SK-N-SH (cell line): Measurements from ENCODE around the gene YAF2. TPM values are rescaled to one million over a fixed set of nuclear protein-coding genes. Genes with fewer than 3 reads are reported as not detected.
A peak's percentile ranks its signal among the peaks of the same experiment; 100 is the strongest.

Experiments
- CTCF ChIA-PET: fragments of 300-600, 350-600 bp; formaldehyde crosslinking; extraction: SDS; loops from one replicate; lab custom pipeline; 2021; lab: Yijun Ruan, JAX
- POLR2A ChIA-PET: fragments of 350-600 bp; sonication (Branson Sonifier 250); formaldehyde crosslinking; extraction: SDS; loops from one replicate; lab custom pipeline; 2020; ENCODE audit warnings: antibody characterized with exemption, inconsistent platforms; lab: Yijun Ruan, JAX
- DNase-seq: peaks from one replicate; pipeline ENCODE4 v3.0.0; 2012
- H2AFZ ChIP-seq: fragments of 200-600 bp; sonication (generic); 2 replicates; pipeline ENCODE4 v1.8.1; 2016; ENCODE audit warnings: antibody characterized with exemption, mild to moderate bottlenecking, low read depth
- H3F3A ChIP-seq: fragments of 200-600 bp; sonication (generic); replicated peaks from 2 replicates; pipeline ENCODE3; 2016; ENCODE audit warnings: antibody characterized with exemption, mild to moderate bottlenecking; ENCODE audit not compliant: insufficient read depth
- H3K27ac ChIP-seq, 2 experiments: fragments of 200-500 bp in 1 of 2; fragments of 200-600 bp in 1 of 2; sonication (Bioruptor generic) in 1 of 2; sonication (generic), shearing (Covaris generic) in 1 of 2; 2 replicates each; pipeline versions ENCODE4 v1.5.1 to v1.6.1; 2014 to 2016; ENCODE audit warnings: low read depth in 2 of 2, inconsistent platforms in 1 of 2, low read length in 1 of 2, mild to moderate bottlenecking in 1 of 2, mixed read lengths in 1 of 2
- H3K27me3 ChIP-seq: fragments of 200-600 bp; sonication (generic), shearing (Covaris generic); 2 replicates; pipeline ENCODE4 v1.6.1; 2016; ENCODE audit warnings: mixed run types; ENCODE audit not compliant: insufficient read depth
- H3K36me3 ChIP-seq, 2 experiments: fragments of 200-500 bp in 1 of 2; fragments of 200-600 bp in 1 of 2; sonication (Bioruptor generic) in 1 of 2; sonication (generic) in 1 of 2; replicated peaks in 1 of 2; 2 replicates each; pipeline versions ENCODE3 to v1.5.1; 2014 to 2016; ENCODE audit warnings: low read length in 1 of 2, mild to moderate bottlenecking in 1 of 2; ENCODE audit not compliant: insufficient read depth in 2 of 2, control insufficient read depth in 1 of 2
- H3K4me1 ChIP-seq, 2 experiments: fragments of 200-500 bp in 1 of 2; fragments of 200-600 bp in 1 of 2; sonication (Bioruptor generic) in 1 of 2; sonication (generic), shearing (Covaris generic) in 1 of 2; 2 replicates each; pipeline versions ENCODE4 v1.5.1 to v1.6.1; 2014 to 2016; ENCODE audit warnings: low read depth in 1 of 2, low read length in 1 of 2, mixed run types in 1 of 2; ENCODE audit not compliant: insufficient read depth in 2 of 2, control insufficient read depth in 1 of 2
- H3K4me2 ChIP-seq: fragments of 200-600 bp; sonication (generic), shearing (Covaris generic); 2 replicates; pipeline ENCODE4 v1.6.1; 2017; ENCODE audit warnings: mixed run types
- H3K4me3 ChIP-seq, 2 experiments: fragments of 200-500 bp in 1 of 2; fragments of 200-600 bp in 1 of 2; sonication (Bioruptor generic) in 1 of 2; sonication (generic), shearing (Covaris generic) in 1 of 2; 2 replicates each; pipeline versions ENCODE4 v1.5.1 to v1.8.1; 2014 to 2016; ENCODE audit warnings: low read depth in 2 of 2, inconsistent platforms in 1 of 2, low read length in 1 of 2, mild to moderate bottlenecking in 1 of 2, mixed read lengths in 1 of 2, moderate library complexity in 1 of 2
- H3K79me2 ChIP-seq: fragments of 200-600 bp; sonication (generic); 2 replicates; pipeline ENCODE4 v1.8.1; 2017; ENCODE audit warnings: mild to moderate bottlenecking; ENCODE audit not compliant: insufficient read depth
- H3K9ac ChIP-seq: fragments of 200-600 bp; sonication (generic); 2 replicates; pipeline ENCODE4 v1.6.1; 2017; ENCODE audit warnings: mixed run types
- H3K9me2 ChIP-seq: fragments of 200-600 bp; sonication (generic); 2 replicates; pipeline ENCODE4 v1.6.1; 2017; ENCODE audit warnings: mixed run types
- H3K9me3 ChIP-seq: fragments of 200-600 bp; sonication (generic); 2 replicates; pipeline ENCODE4 v1.6.1; 2017; ENCODE audit warnings: mixed run types, mild to moderate bottlenecking, moderate library complexity
- H4K20me1 ChIP-seq: fragments of 200-600 bp; sonication (generic); 2 replicates; pipeline ENCODE4 v1.6.1; 2017; ENCODE audit warnings: mild to moderate bottlenecking, mixed run types; ENCODE audit not compliant: insufficient read depth
- ELF1 ChIP-seq: IDR thresholded peaks from 2 replicates; pipeline ENCODE4 v1.4.0; 2012
- EP300 ChIP-seq, 2 experiments: IDR thresholded peaks; 2 replicates each; pipeline versions ENCODE4 v1.4.0 to v1.6.1; 2012; ENCODE audit warnings: borderline replicate concordance in 1 of 2, low read depth in 1 of 2, low read length in 1 of 2
- FOSL2 ChIP-seq: IDR thresholded peaks from 2 replicates; pipeline ENCODE4 v1.4.0; 2012; ENCODE audit warnings: low read depth, mild to moderate bottlenecking, moderate library complexity, borderline replicate concordance
- FOXM1 ChIP-seq: IDR thresholded peaks from 2 replicates; pipeline ENCODE4 v1.4.0; 2012; ENCODE audit warnings: low read depth, mild to moderate bottlenecking
- GABPA ChIP-seq: IDR thresholded peaks from 2 replicates; pipeline ENCODE4 v1.4.0; 2012; ENCODE audit warnings: low read depth, mild to moderate bottlenecking
- GATA2 ChIP-seq: sonication (generic); formaldehyde crosslinking; IDR thresholded peaks from 2 replicates; pipeline ENCODE4 v1.5.0; 2020; ENCODE audit warnings: mild to moderate bottlenecking, missing genetic modification reagents
- MXI1 ChIP-seq: IDR thresholded peaks from 2 replicates; pipeline ENCODE4 v1.6.1; 2012; ENCODE audit warnings: mild to moderate bottlenecking, low read depth, low read length, improper control_type of control experiment
- NFIC ChIP-seq: IDR thresholded peaks from 2 replicates; pipeline ENCODE4 v1.4.0; 2012; ENCODE audit warnings: borderline replicate concordance
- NRF1 ChIP-seq: IDR thresholded peaks from 2 replicates; pipeline ENCODE4 v1.6.1; 2012; ENCODE audit warnings: low read depth, mild to moderate bottlenecking, low read length
- RAD21 ChIP-seq: IDR thresholded peaks from 2 replicates; pipeline ENCODE4 v1.6.1; 2012; ENCODE audit warnings: mild to moderate bottlenecking, low read length
- RCOR1 ChIP-seq: fragments of 150-350 bp; IDR thresholded peaks from 2 replicates; pipeline ENCODE4 v1.6.1; 2017; ENCODE audit warnings: antibody characterized with exemption, low read length
- RXRA ChIP-seq: IDR thresholded peaks from 2 replicates; pipeline ENCODE4 v1.4.0; 2012; ENCODE audit warnings: low read depth, mild to moderate bottlenecking, borderline replicate concordance
- SMC3 ChIP-seq: IDR thresholded peaks from 2 replicates; pipeline ENCODE4 v1.6.1; 2012; ENCODE audit warnings: low read depth, low read length, improper control_type of control experiment
- TEAD4 ChIP-seq: IDR thresholded peaks from 2 replicates; pipeline ENCODE4 v1.4.0; 2012; ENCODE audit warnings: mild to moderate bottlenecking, borderline replicate concordance; ENCODE audit not compliant: insufficient read depth
- YY1 ChIP-seq: IDR thresholded peaks from 2 replicates; pipeline ENCODE4 v1.4.0; 2012; ENCODE audit warnings: low read depth, mild to moderate bottlenecking
- WGBS: methylation state at CpG from one replicate; pipeline ENCODE4 v1.1.6; 2017; ENCODE audit warnings: low lambda C conversion rate; 5-methylcytosine and 5-hydroxymethylcytosine counted together
- polyA plus RNA-seq, 3 experiments: library from polyadenylated mRNA; depleted of rRNA; stranded (reverse); fragments of >200 nt; gene quantifications; 2 replicates each; pipeline ENCODE4 v1.2.3, GENCODE V29; 2012
- TF ChIP-seq, protein P1 (sequence below): fragments of 200-600 bp; sonication (generic); IDR thresholded peaks from 2 replicates; pipeline ENCODE4 v1.6.1; 2017; ENCODE audit warnings: antibody characterized with exemption, mild to moderate bottlenecking, moderate library complexity
- TF ChIP-seq, protein P2 (sequence below): fragments of 150-350 bp; IDR thresholded peaks from 2 replicates; pipeline ENCODE4 v1.6.1; 2016; ENCODE audit warnings: mild to moderate bottlenecking, low read depth, low read length

The YAF2 gene
- polyA plus RNA-seq, 1 of the 3 experiments (the other 2 are of a cell fraction): 5.3 TPM

DNA sequence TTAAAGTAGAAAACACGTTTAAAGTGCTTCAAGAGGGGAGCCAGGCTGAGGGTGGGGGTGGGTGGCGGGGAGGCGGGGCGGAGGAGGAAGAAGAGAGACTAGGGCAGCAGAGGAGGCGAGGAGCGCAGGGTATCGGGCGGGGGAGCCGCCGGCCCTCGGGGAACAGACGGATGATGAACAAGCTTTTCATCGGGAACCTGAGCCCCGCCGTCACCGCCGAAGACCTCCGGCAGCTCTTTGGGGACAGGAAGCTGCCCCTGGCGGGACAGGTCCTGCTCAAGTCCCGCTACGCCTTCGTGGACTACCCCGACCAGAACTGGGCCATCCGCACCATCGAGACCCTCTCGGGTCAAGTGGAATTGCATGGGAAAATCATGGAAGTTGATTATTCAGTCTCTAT is 48.7 kb upstream of the YAF2 start:
- Histone ChIP-seq H4K20me1 (no peaks in the 10 kb centered on the region), H3K9me3 (no peaks in the 10 kb centered on the region), H3K9me2 (no peaks in the 10 kb centered on the region), H3K4me2 (no peak overlapping the region), H3K79me2 (no peaks in the 10 kb centered on the region), H3K9ac (no peak overlapping the region), H3F3A (peaks cover 5% of the 10 kb centered on the region), H3K27me3 (no peaks in the 10 kb centered on the region), H3K4me3 (no peak overlapping the region), H3K4me1 (peaks cover 0 to 3% of the 10 kb centered on the region in 2 experiments; a peak in 1 of 4 replicates), H3K36me3 (no peaks in the 10 kb centered on the region), H2AFZ (no peak overlapping the region), H3K27ac (no peak overlapping the region)
- ChIA-PET CTCF (interaction anchor here (0.8 kb wide), 1 partner anchor 10 kb away, joined by 4 read pairs; no protein-coding TSS in a partner anchor), POLR2A (no interaction called here)
- TF ChIP-seq RXRA: no peak
- TF ChIP-seq RAD21: no peak
- TF ChIP-seq NFIC: no peak
- TF ChIP-seq GATA2 (CRISPR knock-in tag): no peak
- TF ChIP-seq SMC3: no peak
- TF ChIP-seq EP300 (IDR thresholded peaks at IDR 0.05; ENCODE audit: borderline replicate concordance in 1 of 2, low read depth in 1 of 2, low read length in 1 of 2): no peak
- TF ChIP-seq TEAD4: no peak
- TF ChIP-seq, protein P1, sequence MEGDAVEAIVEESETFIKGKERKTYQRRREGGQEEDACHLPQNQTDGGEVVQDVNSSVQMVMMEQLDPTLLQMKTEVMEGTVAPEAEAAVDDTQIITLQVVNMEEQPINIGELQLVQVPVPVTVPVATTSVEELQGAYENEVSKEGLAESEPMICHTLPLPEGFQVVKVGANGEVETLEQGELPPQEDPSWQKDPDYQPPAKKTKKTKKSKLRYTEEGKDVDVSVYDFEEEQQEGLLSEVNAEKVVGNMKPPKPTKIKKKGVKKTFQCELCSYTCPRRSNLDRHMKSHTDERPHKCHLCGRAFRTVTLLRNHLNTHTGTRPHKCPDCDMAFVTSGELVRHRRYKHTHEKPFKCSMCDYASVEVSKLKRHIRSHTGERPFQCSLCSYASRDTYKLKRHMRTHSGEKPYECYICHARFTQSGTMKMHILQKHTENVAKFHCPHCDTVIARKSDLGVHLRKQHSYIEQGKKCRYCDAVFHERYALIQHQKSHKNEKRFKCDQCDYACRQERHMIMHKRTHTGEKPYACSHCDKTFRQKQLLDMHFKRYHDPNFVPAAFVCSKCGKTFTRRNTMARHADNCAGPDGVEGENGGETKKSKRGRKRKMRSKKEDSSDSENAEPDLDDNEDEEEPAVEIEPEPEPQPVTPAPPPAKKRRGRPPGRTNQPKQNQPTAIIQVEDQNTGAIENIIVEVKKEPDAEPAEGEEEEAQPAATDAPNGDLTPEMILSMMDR: no peak
- TF ChIP-seq ELF1: no peak
- no peak for TF ChIP-seq GABPA
- TF ChIP-seq YY1: no peak
- TF ChIP-seq NRF1: no peak
- TF ChIP-seq, protein P2, sequence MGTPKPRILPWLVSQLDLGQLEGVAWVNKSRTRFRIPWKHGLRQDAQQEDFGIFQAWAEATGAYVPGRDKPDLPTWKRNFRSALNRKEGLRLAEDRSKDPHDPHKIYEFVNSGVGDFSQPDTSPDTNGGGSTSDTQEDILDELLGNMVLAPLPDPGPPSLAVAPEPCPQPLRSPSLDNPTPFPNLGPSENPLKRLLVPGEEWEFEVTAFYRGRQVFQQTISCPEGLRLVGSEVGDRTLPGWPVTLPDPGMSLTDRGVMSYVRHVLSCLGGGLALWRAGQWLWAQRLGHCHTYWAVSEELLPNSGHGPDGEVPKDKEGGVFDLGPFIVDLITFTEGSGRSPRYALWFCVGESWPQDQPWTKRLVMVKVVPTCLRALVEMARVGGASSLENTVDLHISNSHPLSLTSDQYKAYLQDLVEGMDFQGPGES: no peak
- no peak for TF ChIP-seq MXI1
- TF ChIP-seq FOXM1: no peak
- TF ChIP-seq FOSL2: no peak
- no peak for TF ChIP-seq RCOR1
- WGBS: 90% methylated on average over 23 of the region's 26 CpGs
- no peak for DNase-seq

DNA sequence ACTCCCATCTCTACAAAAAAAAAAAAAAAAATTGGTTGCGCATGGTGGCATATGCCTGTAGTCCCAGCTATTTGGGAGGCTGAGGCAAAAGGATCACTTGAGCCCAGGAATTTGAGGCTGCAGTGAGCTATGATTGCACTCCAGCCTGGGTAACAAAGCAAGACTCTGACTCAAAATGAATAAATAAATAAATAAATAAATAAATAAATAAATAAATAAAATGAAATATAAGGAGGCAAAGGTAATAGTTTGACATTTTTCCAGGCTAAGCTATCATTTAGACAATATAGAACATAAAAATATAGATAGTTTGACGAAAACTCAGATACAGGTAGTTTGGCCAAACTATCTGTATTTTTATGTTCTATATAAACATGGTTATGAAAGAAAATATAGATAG is 47.4 kb upstream of the YAF2 start:
- WGBS: 95% methylated on average over 2 of the region's 2 CpGs
- Histone ChIP-seq H3K27me3 (no peaks in the 10 kb centered on the region), H3K9me3 (no peaks in the 10 kb centered on the region), H2AFZ (no peak overlapping the region), H3K4me3 (no peak overlapping the region), H3K4me1 (peaks cover 0 to 3% of the 10 kb centered on the region in 2 experiments; a peak in 1 of 4 replicates), H3F3A (peaks cover 5% of the 10 kb centered on the region), H3K4me2 (no peak overlapping the region; the same call in 1 of the 2 replicates), H3K79me2 (no peaks in the 10 kb centered on the region), H3K27ac (peak overlapping the region in 1 of 2 experiments; percentile 45; a peak in 1 of 4 replicates), H4K20me1 (no peaks in the 10 kb centered on the region), H3K36me3 (no peaks in the 10 kb centered on the region), H3K9me2 (no peaks in the 10 kb centered on the region), H3K9ac (no peak overlapping the region)
- ChIA-PET POLR2A (no interaction called here), CTCF (no interaction called here)
- TF ChIP-seq, protein P1: no peak
- no peak for DNase-seq
